Measurements from ENCODE around the gene CLEC2B. TPM values are rescaled to one million over a fixed set of nuclear protein-coding genes. Genes with fewer than 3 reads are reported as not detected.
"Not testable (repeated sequence)": the region's sequence is repeated elsewhere in the genome, so short reads cannot be mapped to it uniquely, and the experiment has no call there.

CLEC2B gene
- total RNA-seq, 3 donors from 2014 or later (not counting 1 experiment from before 2014, with no cell fraction given): 158 to 302 (median 220) TPM

GRCh38 chr12:9880532-9881078 is 11.5 kb upstream of the CLEC2B start:
- intact Hi-C loops (cut with micrococcal nuclease): no loop called here
- Histone ChIP-seq H3K4me3 (ENCODE audit: low read length) (no peak overlapping the region), H3K9me3 (ENCODE audit: control insufficient read depth, insufficient read depth, low read length) (no peaks in the 10 kb centered on the region), H3K4me1 (ENCODE audit: control insufficient read depth, insufficient read depth, low read length) (no peaks in the 10 kb centered on the region), H3K36me3 (ENCODE audit: control insufficient read depth, insufficient read depth, low read length) (no peaks in the 10 kb centered on the region), H3K27me3 (ENCODE audit: control insufficient read depth, insufficient read depth, low read length) (no peaks in the 10 kb centered on the region), H3K27ac (ENCODE audit: low read length) (no peak overlapping the region)
- TF ChIP-seq CTCF (IDR thresholded peaks at IDR 0.05): no peak
- no peak overlapping the region for H3K27ac Mint-ChIP-seq
- 91% methylated on average over 4 of the region's 4 CpGs for WGBS (ENCODE audit: insufficient coverage)
- H3K27me3 Mint-ChIP-seq (ENCODE audit: low read depth in 2 of 2): no peaks in the 10 kb centered on the region
- no peak overlapping the region for H3K4me3 Mint-ChIP-seq
- H3K9me3 Mint-ChIP-seq: no peaks in the 10 kb centered on the region
- no peak for DNase-seq
- H3K36me3 Mint-ChIP-seq: no peaks in the 10 kb centered on the region
- no peak for ATAC-seq
- H3K4me1 Mint-ChIP-seq: no peaks in the 10 kb centered on the region

- H3K4me3 Mint-ChIP-seq; H3K9me3 ChIP-seq (ENCODE audit: control insufficient read depth, insufficient read depth, low read length); H3K4me1 ChIP-seq (ENCODE audit: control insufficient read depth, insufficient read depth, low read length); H3K27me3 ChIP-seq (ENCODE audit: control insufficient read depth, insufficient read depth, low read length); H3K27ac Mint-ChIP-seq; H3K36me3 Mint-ChIP-seq; DNase-seq; intact Hi-C loops (cut with micrococcal nuclease); H3K36me3 ChIP-seq (ENCODE audit: control insufficient read depth, insufficient read depth, low read length); H3K27me3 Mint-ChIP-seq (ENCODE audit: low read depth in 2 of 2); H3K4me1 Mint-ChIP-seq; H3K27ac ChIP-seq (ENCODE audit: low read length); ATAC-seq; H3K9me3 Mint-ChIP-seq; H3K4me3 ChIP-seq (ENCODE audit: low read length): not testable (repeated sequence)
- 99% methylated on average over 26 of the region's 26 CpGs for WGBS (ENCODE audit: insufficient coverage)
Observed at GRCh38 chr12:9876120-9876519, 7.0 kb upstream of the CLEC2B start.

- Histone ChIP-seq H3K27me3 (ENCODE audit: control insufficient read depth, insufficient read depth, low read length) (no peaks in the 10 kb centered on the region), H3K36me3 (ENCODE audit: control insufficient read depth, insufficient read depth, low read length) (no peaks in the 10 kb centered on the region), H3K4me3 (ENCODE audit: low read length) (no peak overlapping the region), H3K9me3 (ENCODE audit: control insufficient read depth, insufficient read depth, low read length) (no peaks in the 10 kb centered on the region), H3K27ac (ENCODE audit: low read length) (no peak overlapping the region), H3K4me1 (ENCODE audit: control insufficient read depth, insufficient read depth, low read length) (peaks cover 4% of the 10 kb centered on the region)
- WGBS (ENCODE audit: insufficient coverage): 90% methylated on average over 11 of the region's 11 CpGs
- Mint-ChIP-seq H3K36me3 (no peaks in the 10 kb centered on the region), H3K27ac (no peak overlapping the region), H3K4me3 (no peak overlapping the region), H3K4me1 (peaks cover 12 to 21% of the 10 kb centered on the region in 2 donors), H3K27me3 (ENCODE audit: low read depth in 2 of 2) (no peaks in the 10 kb centered on the region), H3K9me3 (no peaks in the 10 kb centered on the region)
- ATAC-seq: no peak
- DNase-seq: no peak
- intact Hi-C loops (cut with micrococcal nuclease): no loop called here
- no peak for TF ChIP-seq CTCF (IDR thresholded peaks at IDR 0.05)
Observed at GRCh38 chr12:9872742-9873141, 3.6 kb upstream of the CLEC2B start.

GRCh38 chr12:9872162-9872561 is 3.0 kb upstream of the CLEC2B start:
- Mint-ChIP-seq H3K4me3 (no peak overlapping the region), H3K27ac (no peak overlapping the region), H3K27me3 (ENCODE audit: low read depth in 2 of 2) (no peaks in the 10 kb centered on the region), H3K9me3 (no peaks in the 10 kb centered on the region), H3K4me1 (peaks cover 12 to 21% of the 10 kb centered on the region in 2 donors), H3K36me3 (no peaks in the 10 kb centered on the region)
- Histone ChIP-seq H3K36me3 (ENCODE audit: control insufficient read depth, insufficient read depth, low read length) (no peaks in the 10 kb centered on the region), H3K27ac (ENCODE audit: low read length) (no peak overlapping the region), H3K4me1 (ENCODE audit: control insufficient read depth, insufficient read depth, low read length) (peaks cover 4% of the 10 kb centered on the region), H3K9me3 (ENCODE audit: control insufficient read depth, insufficient read depth, low read length) (no peaks in the 10 kb centered on the region), H3K27me3 (ENCODE audit: control insufficient read depth, insufficient read depth, low read length) (no peaks in the 10 kb centered on the region), H3K4me3 (ENCODE audit: low read length) (no peak overlapping the region)
- no peak for DNase-seq
- intact Hi-C loops (cut with micrococcal nuclease): no loop called here
- no peak for TF ChIP-seq CTCF (IDR thresholded peaks at IDR 0.05)
- no peak for ATAC-seq
- WGBS (ENCODE audit: insufficient coverage): 90% methylated on average over 3 of the region's 3 CpGs
